Neural cell (in vitro differentiated cells): Measurements from ENCODE around the gene ADARB2. TPM values are rescaled to one million over a fixed set of nuclear protein-coding genes. Genes with fewer than 3 reads are reported as not detected.

Source experiments
- H2AFZ ChIP-seq: fragments of 200-600, 300-800 bp; sonication (generic), shearing (Covaris generic); 2 replicates; pipeline ENCODE4 v1.6.0; 2014; ENCODE audit warnings: low read depth, mild to moderate bottlenecking, antibody characterized with exemption, low read length, moderate library complexity
- H3F3A ChIP-seq: fragments of 200-600 bp; shearing (Covaris generic); 2 replicates; pipeline ENCODE4 v1.6.1; 2016; ENCODE audit warnings: mild to moderate bottlenecking, moderate library complexity, mixed read lengths, antibody characterized with exemption, low read length; ENCODE audit not compliant: insufficient read depth, poor library complexity, severe bottlenecking
- H3K27ac ChIP-seq: fragments of 200-600, 300-800 bp; sonication (generic), shearing (Covaris generic); 2 replicates; pipeline ENCODE4 v1.5.1; 2014; ENCODE audit warnings: mild to moderate bottlenecking, low read length, moderate library complexity
- H3K27me3 ChIP-seq: fragments of 300-800, 200-600 bp; sonication (generic), shearing (Covaris generic); 2 replicates; pipeline ENCODE4 v1.6.0; 2014; ENCODE audit warnings: mild to moderate bottlenecking, low read depth, low read length, moderate library complexity; ENCODE audit not compliant: insufficient read depth
- H3K36me3 ChIP-seq: fragments of 300-800, 200-600 bp; sonication (generic), shearing (Covaris generic); 2 replicates; pipeline ENCODE4 v1.5.1; 2014; ENCODE audit warnings: mild to moderate bottlenecking, antibody characterized with exemption, low read length, moderate library complexity; ENCODE audit not compliant: insufficient read depth
- H3K4me2 ChIP-seq: fragments of 300-800, 200-600 bp; sonication (generic), shearing (Covaris generic); 2 replicates; pipeline ENCODE4 v1.6.0; 2014; ENCODE audit warnings: mild to moderate bottlenecking, low read length
- H3K4me3 ChIP-seq: fragments of 300-800, 200-600 bp; sonication (generic), shearing (Covaris generic); 2 replicates; pipeline ENCODE4 v1.5.1; 2014; ENCODE audit warnings: mild to moderate bottlenecking, low read length, moderate library complexity
- H3K79me2 ChIP-seq: fragments of 200-600 bp; shearing (Covaris generic); replicated peaks from 2 replicates; pipeline ENCODE4 v1.6.0; 2014; ENCODE audit warnings: mild to moderate bottlenecking, low read length, moderate library complexity; ENCODE audit not compliant: insufficient read depth
- H3K9ac ChIP-seq: fragments of 300-800, 200-600 bp; sonication (generic), shearing (Covaris generic); 2 replicates; pipeline ENCODE4 v1.6.1; 2016; ENCODE audit warnings: mild to moderate bottlenecking, low read length, mixed read lengths
- H3K9me2 ChIP-seq: fragments of 200-600 bp; shearing (Covaris generic); 2 replicates; pipeline ENCODE4 v1.6.1; 2016; ENCODE audit warnings: mild to moderate bottlenecking, low read length, mixed read lengths; ENCODE audit not compliant: insufficient read depth
- H3K9me3 ChIP-seq: fragments of 200-600, 300-800 bp; sonication (generic), shearing (Covaris generic); 2 replicates; pipeline ENCODE4 v1.6.1; 2016; ENCODE audit warnings: mild to moderate bottlenecking, mixed run types, low read length, moderate library complexity, mixed read lengths
- H4K20me1 ChIP-seq: fragments of 200-600 bp; shearing (Covaris generic); 2 replicates; pipeline ENCODE4 v1.6.1; 2016; ENCODE audit warnings: mild to moderate bottlenecking, mixed run types; ENCODE audit not compliant: insufficient read depth
- EP300 ChIP-seq: fragments of 450-650 bp; conservative IDR thresholded peaks from 2 replicates; pipeline ENCODE4 v1.6.1; 2014; ENCODE audit warnings: antibody characterized with exemption, mild to moderate bottlenecking, moderate library complexity; ENCODE audit not compliant: poor library complexity, severe bottlenecking
- EZH2 ChIP-seq: fragments of 200-600, 300-800 bp; shearing (Covaris generic), sonication (generic); IDR thresholded peaks from 2 replicates; pipeline ENCODE4 v1.6.1; 2014; ENCODE audit warnings: antibody characterized with exemption, low read length, borderline replicate concordance, mild to moderate bottlenecking; ENCODE audit not compliant: insufficient read depth, poor library complexity, severe bottlenecking
- MXI1 ChIP-seq: fragments of 450-650 bp; conservative IDR thresholded peaks from 2 replicates; pipeline ENCODE4 v1.6.1; 2014; ENCODE audit warnings: antibody characterized with exemption, mild to moderate bottlenecking; ENCODE audit not compliant: poor library complexity, severe bottlenecking
- POLR2AphosphoS5 ChIP-seq: IDR thresholded peaks from 2 replicates; pipeline ENCODE4 v1.6.1; 2012
- RAD21 ChIP-seq: fragments of 450-650 bp; conservative IDR thresholded peaks from 2 replicates; pipeline ENCODE4 v1.6.1; 2014; ENCODE audit warnings: antibody characterized with exemption, mild to moderate bottlenecking, moderate library complexity
- REST ChIP-seq: IDR thresholded peaks from 2 replicates; pipeline ENCODE4 v1.6.1; 2012; ENCODE audit warnings: borderline replicate concordance
- SMC3 ChIP-seq: fragments of 450-650 bp; conservative IDR thresholded peaks from 2 replicates; pipeline ENCODE4 v1.6.1; 2014; ENCODE audit warnings: antibody characterized with exemption, mild to moderate bottlenecking, moderate library complexity; ENCODE audit not compliant: poor library complexity
- TAF1 ChIP-seq: IDR thresholded peaks from 2 replicates; pipeline ENCODE4 v1.6.1; 2012; ENCODE audit warnings: low read depth
- polyA plus RNA-seq: library from polyadenylated mRNA; depleted of rRNA; stranded (reverse); fragments of >200 nt; gene quantifications from 2 replicates; pipeline ENCODE4 v1.2.3, GENCODE V29; 2014
- TF ChIP-seq, protein P1 (sequence below): fragments of 450-650 bp; IDR thresholded peaks from 2 replicates; pipeline ENCODE4 v1.5.1; 2014; ENCODE audit warnings: antibody characterized with exemption, mild to moderate bottlenecking, moderate library complexity; ENCODE audit not compliant: poor library complexity, severe bottlenecking

The ADARB2 gene
- polyA plus RNA-seq, 1 donor from 2014 or later = 3.6 TPM

DNA sequence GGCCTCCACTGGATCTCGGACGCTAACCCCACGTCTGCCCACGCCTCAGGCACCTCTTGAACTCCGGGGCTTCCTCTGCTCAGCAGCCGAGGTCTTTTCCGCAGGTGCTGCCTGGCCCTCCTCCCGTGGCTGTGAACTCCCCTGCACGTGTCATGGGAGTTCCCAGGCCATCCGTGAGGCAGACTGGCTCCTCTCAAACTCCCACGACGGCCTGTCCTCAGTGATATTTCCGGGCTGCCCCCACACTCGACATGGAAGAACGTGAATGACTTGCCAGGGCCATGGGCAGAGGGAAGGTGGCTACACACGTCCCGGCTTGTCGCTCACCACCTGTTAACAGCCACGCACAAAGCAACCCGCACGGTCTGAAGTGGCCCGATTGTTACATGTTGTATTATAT is 110.9 kb downstream of the ADARB2 start:
- H3K27ac ChIP-seq = no peak overlapping the region
- no peaks in the 10 kb centered on the region for H4K20me1 ChIP-seq
- H3K9me2 ChIP-seq = no peaks in the 10 kb centered on the region
- H3F3A ChIP-seq = no peaks in the 10 kb centered on the region
- H3K4me3 ChIP-seq = no peak overlapping the region
- H3K27me3 ChIP-seq = no peaks in the 10 kb centered on the region
- no peaks in the 10 kb centered on the region for H3K36me3 ChIP-seq
- no peak overlapping the region for H2AFZ ChIP-seq
- H3K79me2 ChIP-seq = no peaks in the 10 kb centered on the region
- no peak overlapping the region for H3K4me2 ChIP-seq
- H3K9me3 ChIP-seq = no peaks in the 10 kb centered on the region
- no peak overlapping the region for H3K9ac ChIP-seq
- TF ChIP-seq TAF1 (no peak), SMC3 (no peak), MXI1 (no peak), REST (no peak), EP300 (no peak), RAD21 (no peak), EZH2 (no peak), POLR2AphosphoS5 (no peak)
- TF ChIP-seq, protein P1, sequence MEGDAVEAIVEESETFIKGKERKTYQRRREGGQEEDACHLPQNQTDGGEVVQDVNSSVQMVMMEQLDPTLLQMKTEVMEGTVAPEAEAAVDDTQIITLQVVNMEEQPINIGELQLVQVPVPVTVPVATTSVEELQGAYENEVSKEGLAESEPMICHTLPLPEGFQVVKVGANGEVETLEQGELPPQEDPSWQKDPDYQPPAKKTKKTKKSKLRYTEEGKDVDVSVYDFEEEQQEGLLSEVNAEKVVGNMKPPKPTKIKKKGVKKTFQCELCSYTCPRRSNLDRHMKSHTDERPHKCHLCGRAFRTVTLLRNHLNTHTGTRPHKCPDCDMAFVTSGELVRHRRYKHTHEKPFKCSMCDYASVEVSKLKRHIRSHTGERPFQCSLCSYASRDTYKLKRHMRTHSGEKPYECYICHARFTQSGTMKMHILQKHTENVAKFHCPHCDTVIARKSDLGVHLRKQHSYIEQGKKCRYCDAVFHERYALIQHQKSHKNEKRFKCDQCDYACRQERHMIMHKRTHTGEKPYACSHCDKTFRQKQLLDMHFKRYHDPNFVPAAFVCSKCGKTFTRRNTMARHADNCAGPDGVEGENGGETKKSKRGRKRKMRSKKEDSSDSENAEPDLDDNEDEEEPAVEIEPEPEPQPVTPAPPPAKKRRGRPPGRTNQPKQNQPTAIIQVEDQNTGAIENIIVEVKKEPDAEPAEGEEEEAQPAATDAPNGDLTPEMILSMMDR = no peak

DNA sequence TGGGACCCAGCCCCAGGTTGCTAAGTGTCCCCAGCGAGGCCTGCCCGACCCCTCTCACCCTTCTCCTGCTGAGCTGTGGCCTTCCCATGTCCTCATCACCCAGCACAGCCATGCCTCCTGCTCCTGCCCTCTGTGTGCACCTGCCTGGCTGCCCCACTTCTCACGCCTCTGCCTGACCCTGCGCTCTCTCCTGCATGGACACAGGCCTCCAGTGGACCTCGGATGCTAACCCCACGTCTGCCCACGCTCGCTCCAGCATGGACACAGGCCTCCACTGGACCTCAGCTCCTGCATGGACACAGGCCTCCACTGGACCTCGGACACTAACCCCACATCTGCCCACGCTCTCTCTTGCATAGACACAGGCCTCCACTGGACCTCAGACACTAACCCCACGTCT is 111.6 kb downstream of the ADARB2 start:
- no peaks in the 10 kb centered on the region for H3K79me2 ChIP-seq
- H3F3A ChIP-seq = no peaks in the 10 kb centered on the region
- H3K4me3 ChIP-seq = no peak overlapping the region
- no peak for TF ChIP-seq POLR2AphosphoS5
- TF ChIP-seq EZH2 = no peak
- TF ChIP-seq TAF1 = no peak
- H3K27ac ChIP-seq = no peak overlapping the region
- no peaks in the 10 kb centered on the region for H4K20me1 ChIP-seq
- H3K4me2 ChIP-seq = no peak overlapping the region
- H3K27me3 ChIP-seq = no peaks in the 10 kb centered on the region
- H3K36me3 ChIP-seq = no peaks in the 10 kb centered on the region
- H3K9me2 ChIP-seq = no peaks in the 10 kb centered on the region
- no peaks in the 10 kb centered on the region for H3K9me3 ChIP-seq
- H3K9ac ChIP-seq = no peak overlapping the region
- H2AFZ ChIP-seq = no peak overlapping the region

DNA sequence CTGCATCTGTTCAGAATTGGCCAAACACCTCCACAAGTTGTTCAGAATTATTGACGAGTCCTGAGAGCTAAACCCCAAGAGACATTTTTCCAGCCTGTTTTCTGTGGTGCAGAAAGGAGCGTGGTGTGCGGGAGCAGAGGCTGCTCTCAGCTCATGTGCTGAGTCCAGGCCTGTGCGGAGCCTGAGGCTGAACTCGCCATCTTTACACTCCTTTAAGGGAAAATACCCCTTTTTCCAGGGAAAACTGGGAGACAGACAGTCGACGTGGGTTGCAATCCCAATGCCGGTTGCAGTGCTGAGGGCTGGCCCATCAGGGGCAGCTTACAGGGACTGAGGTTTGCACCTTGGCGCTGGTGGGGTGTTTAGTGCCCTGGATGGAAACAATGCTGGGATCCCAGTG is 112.2 kb downstream of the ADARB2 start:
- H3K4me2 ChIP-seq = no peak overlapping the region
- H3K9me2 ChIP-seq = no peaks in the 10 kb centered on the region
- no peak overlapping the region for H3K27ac ChIP-seq
- no peak overlapping the region for H3K4me3 ChIP-seq
- no peaks in the 10 kb centered on the region for H3K9me3 ChIP-seq
- H3K27me3 ChIP-seq = no peaks in the 10 kb centered on the region
- no peaks in the 10 kb centered on the region for H4K20me1 ChIP-seq
- H3K36me3 ChIP-seq = no peaks in the 10 kb centered on the region
- no peak overlapping the region for H3K9ac ChIP-seq
- no peaks in the 10 kb centered on the region for H3K79me2 ChIP-seq
- TF ChIP-seq MXI1 (no peak), RAD21 (no peak), REST (no peak), POLR2AphosphoS5 (no peak), EP300 (no peak), EZH2 (no peak), TAF1 (no peak), SMC3 (no peak)
- TF ChIP-seq, protein P1 = no peak
- H2AFZ ChIP-seq = no peak overlapping the region
- H3F3A ChIP-seq = no peaks in the 10 kb centered on the region
